Skeletal muscle cell (primary cell): ENCODE results near the gene DNAAF1.

ENCODE experiments used
- DNase-seq: peaks from one replicate; pipeline ENCODE4 v3.0.0-alpha.2; 2010; ENCODE audit warnings: low read depth
- H3K4me3 ChIP-seq: 2 replicates; pipeline ENCODE4 v1.5.1; 2011; ENCODE audit warnings: low read depth, mild to moderate bottlenecking, control low read depth, low read length, moderate library complexity

DNAAF1 gene

GRCh38 chr16:84181144-84181915, 36.2 kb downstream of the DNAAF1 start:
- no peak overlapping the region for H3K4me3 ChIP-seq
- DNase-seq, result no peak

GRCh38 chr16:84182104-84182503, 37.0 kb downstream of the DNAAF1 start:
- no peak for DNase-seq
- no peak overlapping the region for H3K4me3 ChIP-seq

GRCh38 chr16:84182680-84183571, 37.8 kb downstream of the DNAAF1 start:
- no peak overlapping the region for H3K4me3 ChIP-seq
- DNase-seq, result no peak

GRCh38 chr16:84183572-84183875, 38.4 kb downstream of the DNAAF1 start:
- DNase-seq, result no peak
- H3K4me3 ChIP-seq, result no peak overlapping the region

- no peak for DNase-seq
- H3K4me3 ChIP-seq, result no peak overlapping the region
These were observed 38.9 kb downstream of the DNAAF1 start for GRCh38 chr16:84183911-84184591.

- DNase-seq, result no peak
- H3K4me3 ChIP-seq, result no peak overlapping the region
These were observed 39.7 kb downstream of the DNAAF1 start for GRCh38 chr16:84184775-84185174.

- peak; percentile 75 for DNase-seq
- H3K4me3 ChIP-seq, result peak within 1 kb of the TSS; percentile 83
These were observed 41.8 kb downstream of the DNAAF1 start, which contains the start of gene TAF1C for GRCh38 chr16:84186685-84187437. Gene TAF1C, minus strand, starts transcription at chr16:84187057. Its CDS starts 2,069 bp downstream, at chr16:84184988.

GRCh38 chr16:84190731-84191388, 45.8 kb downstream of the DNAAF1 start, which contains the start of gene ADAD2:
Gene ADAD2, plus strand, starts transcription at chr16:84191157. Its CDS starts 74 bp downstream, at chr16:84191231.
- H3K4me3 ChIP-seq, result no peak within 1 kb of the TSS
- DNase-seq, result no peak

- no peak for DNase-seq
- H3K4me3 ChIP-seq, result no peak overlapping the region
These were observed 46.4 kb downstream of the DNAAF1 start for GRCh38 chr16:84191466-84191865.

- H3K4me3 ChIP-seq, result no peak overlapping the region
- DNase-seq, result no peak
These were observed 48.4 kb downstream of the DNAAF1 start for GRCh38 chr16:84193480-84193879.

GRCh38 chr16:84194018-84194417, 48.9 kb downstream of the DNAAF1 start:
- no peak overlapping the region for H3K4me3 ChIP-seq
- DNase-seq, result no peak

- no peak overlapping the region for H3K4me3 ChIP-seq
These were observed 49.5 kb downstream of the DNAAF1 start for GRCh38 chr16:84194470-84195200.

GRCh38 chr16:84195201-84196093, 50.3 kb downstream of the DNAAF1 start:
- no peak overlapping the region for H3K4me3 ChIP-seq
- no peak for DNase-seq

More at GRCh38 chr16:84194470-84195200, 49.5 kb downstream of the DNAAF1 start:
- DNase-seq, result no peak

- DNase-seq, result no peak
- no peak overlapping the region for H3K4me3 ChIP-seq
These were observed 51.0 kb downstream of the DNAAF1 start for GRCh38 chr16:84196101-84196500.

- H3K4me3 ChIP-seq, result no peak overlapping the region
- DNase-seq, result no peak
These were observed 51.8 kb downstream of the DNAAF1 start for GRCh38 chr16:84196727-84197394.

- no peak for DNase-seq
- no peak overlapping the region for H3K4me3 ChIP-seq
These were observed 52.5 kb downstream of the DNAAF1 start for GRCh38 chr16:84197466-84198128.
